Thyroid gland (tissue), 4 donors: Measurements from ENCODE around the gene SYNDIG1L. TPM values are rescaled to one million over a fixed set of nuclear protein-coding genes. Genes with fewer than 3 reads are reported as not detected.

Experiments used
- DNase-seq, 2 donors: peaks; one replicate each; pipeline ENCODE4 v3.0.0-alpha.2; 2019
- H3K27ac ChIP-seq, 3 donors: fragments of 200-600 bp; sonication (generic); 1 replicate in 2 of 3; 2 replicates in 1 of 3; pipeline ENCODE4 v1.5.1; 2016 to 2019; ENCODE audit warnings: mild to moderate bottlenecking in 1 of 3, moderate library complexity in 1 of 3
- H3K27me3 ChIP-seq: fragments of 200-600 bp; sonication (generic); one replicate; pipeline ENCODE4 v1.5.1; 2019
- H3K36me3 ChIP-seq, 2 donors: fragments of 200-600 bp; sonication (generic); one replicate each; pipeline ENCODE4 v1.5.1; 2016 to 2019
- H3K4me1 ChIP-seq, 2 donors: fragments of 200-600 bp; sonication (generic); one replicate each; pipeline ENCODE4 v1.5.1; 2017 to 2019
- H3K4me3 ChIP-seq, 3 donors: fragments of 200-600 bp; sonication (generic); replicated peaks in 1 of 3; 1 replicate in 2 of 3; 2 replicates in 1 of 3; pipeline ENCODE4 v1.5.1; 2016; ENCODE audit warnings: mild to moderate bottlenecking in 1 of 3
- H3K9me3 ChIP-seq: fragments of 200-600 bp; sonication (generic); one replicate; pipeline ENCODE4 v1.5.1; 2017
- CTCF ChIP-seq, 6 experiments: fragments of 200-600 bp in 3 of 6; fragments of 450-650 bp in 3 of 6; sonication (generic) in 3 of 6; IDR thresholded peaks; one replicate each; pipeline ENCODE4 v1.5.1; 2016 to 2019; ENCODE audit warnings: antibody characterized with exemption in 6 of 6, mild to moderate bottlenecking in 2 of 6, inconsistent platforms in 1 of 6, moderate library complexity in 1 of 6
- POLR2A ChIP-seq, 2 donors: fragments of 450-650 bp; IDR thresholded peaks; one replicate each; pipeline ENCODE4 v1.6.1; 2017; ENCODE audit warnings: antibody characterized with exemption in 2 of 2, mild to moderate bottlenecking in 2 of 2, moderate library complexity in 1 of 2
- WGBS, 2 donors: methylation state at CpG; one replicate each; pipeline ENCODE4 v1.1.5; 2017; 5-methylcytosine and 5-hydroxymethylcytosine counted together
- intact Hi-C: fragments of 100-400 bp; cut with DNase I; formaldehyde crosslinking; loops from one replicate; pipeline ENCODE4 v1.15.1; 2023
- total RNA-seq, 4 donors: library from RNA; depleted of rRNA; stranded (reverse); fragments of >200 nt; gene quantifications; one replicate each; pipeline ENCODE4 v1.2.3, GENCODE V29; 2016

SYNDIG1L gene
- total RNA-seq, result under 1 TPM in 2 of 4 donors, not detected in 2; 0.13 to 0.54 TPM

GRCh38 chr14:74426202-74426582 lies at the start of gene SYNDIG1L:
SYNDIG1L (minus strand) TSS chr14:74426210; CDS start chr14:74409744, 16,466 bp downstream.
- no peak for DNase-seq
- TF ChIP-seq POLR2A (IDR thresholded peaks at IDR 0.05) (no peak), CTCF (IDR thresholded peaks at IDR 0.05) (no peak)
- Histone ChIP-seq H3K27ac (no peak within 1 kb of the TSS), H3K4me1 (peaks cover 0 to 7% of the 10 kb centered on the region in 2 donors), H3K27me3 (peaks cover 4% of the 10 kb centered on the region), H3K9me3 (no peaks in the 10 kb centered on the region), H3K36me3 (no peaks in the 10 kb centered on the region), H3K4me3 (no peak within 1 kb of the TSS)
- intact Hi-C loops, result no loop called here
- WGBS, 2 donors, result 12 to 41% methylated on average over 3 to 8 of the region's 33 CpGs

DNA sequence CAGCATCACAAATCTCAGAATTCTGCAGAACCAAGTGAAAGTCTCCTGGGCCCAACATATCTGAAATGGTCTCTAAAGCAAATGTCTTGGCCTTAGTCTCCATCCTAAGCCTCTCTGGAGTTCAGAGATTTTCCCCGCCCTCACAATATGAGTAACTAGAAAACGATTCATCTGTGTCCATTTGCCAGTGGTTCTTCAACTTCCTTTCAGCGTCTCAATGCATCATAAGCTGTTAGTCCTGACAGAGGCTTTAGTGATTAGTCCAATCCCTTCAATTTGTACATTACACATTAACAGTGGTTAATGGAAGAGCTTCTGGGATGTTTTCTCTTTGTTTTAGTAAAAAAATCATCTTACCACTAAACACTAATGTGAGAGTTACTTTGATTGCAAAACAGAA lies 49.7 kb upstream of the SYNDIG1L start:
- Histone ChIP-seq H3K27ac (no peak overlapping the region), H3K36me3 (peaks cover 13 to 24% of the 10 kb centered on the region in 2 donors), H3K9me3 (no peaks in the 10 kb centered on the region), H3K4me1 (peaks cover 8 to 19% of the 10 kb centered on the region in 2 donors), H3K4me3 (no peak overlapping the region), H3K27me3 (no peaks in the 10 kb centered on the region)
- no peak for DNase-seq
- intact Hi-C loops, result no loop called here
- WGBS, 2 donors, result 68 to 73% methylated on average over 3 of the region's 3 CpGs
- no peak for TF ChIP-seq CTCF (IDR thresholded peaks at IDR 0.05)
- no peak for TF ChIP-seq POLR2A (IDR thresholded peaks at IDR 0.05)

DNA sequence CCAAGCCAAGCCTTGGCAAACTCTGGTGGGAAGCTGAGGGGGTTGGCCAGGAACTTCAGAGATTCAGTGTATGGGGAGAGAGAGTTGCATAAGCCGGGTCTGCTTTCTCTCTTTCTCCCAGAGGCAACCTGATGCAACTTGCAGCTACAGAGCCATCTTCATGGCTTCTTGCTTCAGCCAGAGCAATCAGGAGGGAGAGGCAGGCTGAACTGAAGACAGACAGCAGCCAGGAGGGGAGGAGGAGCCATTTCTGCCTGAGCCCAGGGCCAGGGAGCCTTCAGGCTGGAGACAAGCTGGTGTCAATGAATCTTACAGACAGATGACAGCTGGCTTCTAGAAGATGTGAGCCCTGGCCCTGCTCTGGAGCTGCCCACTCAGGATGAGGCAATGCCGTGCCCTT lies 48.4 kb upstream of the SYNDIG1L start:
- H3K4me1 ChIP-seq, result peaks cover 6 to 23% of the 10 kb centered on the region in 2 donors
- H3K27me3 ChIP-seq, result no peaks in the 10 kb centered on the region
- no peak for DNase-seq
- H3K4me3 ChIP-seq, result no peak overlapping the region
- no peak overlapping the region for H3K27ac ChIP-seq
- peaks cover 13 to 18% of the 10 kb centered on the region in 2 donors for H3K36me3 ChIP-seq
- intact Hi-C loops, result no loop called here
- TF ChIP-seq POLR2A (IDR thresholded peaks at IDR 0.05) (no peak), CTCF (IDR thresholded peaks at IDR 0.05) (no peak)
- H3K9me3 ChIP-seq, result no peaks in the 10 kb centered on the region
- WGBS, 2 donors, result 85 to 86% methylated on average over 2 of the region's 2 CpGs

- DNase-seq, result no peak
- Histone ChIP-seq H3K36me3 (peaks cover 13 to 18% of the 10 kb centered on the region in 2 donors), H3K27ac (no peak overlapping the region), H3K4me3 (no peak overlapping the region), H3K4me1 (peaks cover 6 to 25% of the 10 kb centered on the region in 2 donors), H3K9me3 (no peaks in the 10 kb centered on the region), H3K27me3 (no peaks in the 10 kb centered on the region)
- intact Hi-C loops, result no loop called here
- no peak for TF ChIP-seq POLR2A (IDR thresholded peaks at IDR 0.05)
- no peak for TF ChIP-seq CTCF (IDR thresholded peaks at IDR 0.05)
- 89 to 96% methylated on average over 2 of the region's 2 CpGs for WGBS, 2 donors
Observed at GRCh38 chr14:74472601-74473000, 46.6 kb upstream of the SYNDIG1L start.

- intact Hi-C loops, result no loop called here
- no peak overlapping the region for H3K4me3 ChIP-seq
- peaks cover 6 to 25% of the 10 kb centered on the region in 2 donors for H3K4me1 ChIP-seq
- no peak for DNase-seq
- TF ChIP-seq POLR2A (IDR thresholded peaks at IDR 0.05), result no peak
- TF ChIP-seq CTCF (IDR thresholded peaks at IDR 0.05), result no peak
- H3K9me3 ChIP-seq, result no peaks in the 10 kb centered on the region
- H3K27me3 ChIP-seq, result no peaks in the 10 kb centered on the region
- peak overlapping the region in 2 of 3 donors; percentile 21 to 27 for H3K27ac ChIP-seq
- 59 to 67% methylated on average over 7 of the region's 7 CpGs for WGBS, 2 donors
- H3K36me3 ChIP-seq, result peaks cover 9 to 10% of the 10 kb centered on the region in 2 donors
Observed at GRCh38 chr14:74469548-74470518, 43.8 kb upstream of the SYNDIG1L start.
